Psoas muscle (tissue), 8 donors: ENCODE data around the gene VKORC1L1. TPM values are rescaled to one million over a fixed set of nuclear protein-coding genes. Genes with fewer than 3 reads are reported as not detected.

Experiments used
- ATAC-seq, 4 donors: fragments of 200-7000 bp; cut with Tn5 transposase; one replicate each; pipeline ENCODE4 v1.9.1; 2020; ENCODE audit warnings: moderate library complexity in 3 of 4, mild to moderate bottlenecking in 2 of 4
- DNase-seq, 2 donors: peaks; one replicate each; pipeline ENCODE4 v3.0.0-alpha.2; 2020
- H3K27ac ChIP-seq: fragments of 200-600 bp; one replicate; pipeline ENCODE4 v1.8.0; 2022
- H3K27me3 ChIP-seq, 3 donors: fragments of 200-600 bp in 1 of 3; one replicate each; pipeline versions ENCODE4 v1.6.1 to v1.8.0; 2013 to 2022; ENCODE audit warnings: low read length in 2 of 3, mild to moderate bottlenecking in 2 of 3, moderate library complexity in 1 of 3; ENCODE audit not compliant: insufficient read depth in 3 of 3
- H3K36me3 ChIP-seq, 2 donors: fragments of 200-600 bp in 1 of 2; one replicate each; pipeline versions ENCODE4 v1.6.1 to v1.8.0; 2013 to 2022; ENCODE audit warnings: low read depth in 1 of 2, mild to moderate bottlenecking in 1 of 2, moderate library complexity in 1 of 2; ENCODE audit not compliant: insufficient read depth in 1 of 2
- H3K4me1 ChIP-seq: fragments of 200-600 bp; one replicate; pipeline ENCODE4 v1.8.0; 2022
- H3K4me3 ChIP-seq: fragments of 200-600 bp; one replicate; pipeline ENCODE4 v1.8.0; 2022; ENCODE audit warnings: mild to moderate bottlenecking
- H3K9me3 ChIP-seq: fragments of 200-600 bp; one replicate; pipeline ENCODE4 v1.8.0; 2022
- CTCF ChIP-seq: fragments of 200-600 bp; IDR thresholded peaks from one replicate; pipeline ENCODE4 v1.8.0; 2022; ENCODE audit warnings: antibody characterized with exemption
- WGBS, 3 donors: extraction: QIAGEN DNeasy Blood & Tissue Kit; methylation state at CpG; one replicate each; pipeline versions ENCODE4 v1.1.6 to v1.1.7; 2013; 5-methylcytosine and 5-hydroxymethylcytosine counted together
- intact Hi-C, 2 donors: fragments of 100-400 bp; cut with DNase I; formaldehyde crosslinking; loops; one replicate each; pipeline versions ENCODE4 v1.11.0 to v1.14.2; 2022
- polyA plus RNA-seq, 3 donors: library from polyadenylated mRNA; stranded (reverse); fragments of 200-250 nt; gene quantifications; one replicate each; pipeline ENCODE4 v1.2.3, GENCODE V29; 2013
- total RNA-seq, 4 donors: library from RNA; stranded (reverse); fragmentation: NEBNext Ultra II Directional in 2 of 4; extraction: Animal tissue kit (Norgen Biotek cat#: 25700) in 2 of 4; gene quantifications; one replicate each; pipeline versions ENCODE4 v1.2.1 to v1.2.4, GENCODE V29; 2021 to 2023
- donor health status: healthy with polysubstance abuse.
- donor health status: DM: no; HTN: no; CAD: no; lungs with moderate emphysema.
- donor health status: Bipolar disorder and iron deficiency.
- donor health status: healthy.
- donor health status: DM: yes; HTN: yes; CAD: no.
- donor health status: DM: no; HTN: no; CAD: no.
- donor health status: DM: no; HTN: no; CAD: no.
- donor health status: DM: yes; HTN: yes; CAD: no.

The VKORC1L1 gene
- total and polyA plus RNA-seq, 7 donors: 9.9 to 24.4 (median 19.4) TPM

GRCh38 chr7:65915921-65916657 is 43.2 kb downstream of the VKORC1L1 start:
- WGBS, 3 donors: 93 to 96% (median 94%) methylated on average over 8 of the region's 8 CpGs
- TF ChIP-seq CTCF: no peak
- no peaks in the 10 kb centered on the region for H3K27me3 ChIP-seq
- no peak for ATAC-seq
- no peaks in the 10 kb centered on the region for H3K4me1 ChIP-seq
- no peak overlapping the region for H3K27ac ChIP-seq
- intact Hi-C loops: no loop called here
- H3K36me3 ChIP-seq: no peaks in the 10 kb centered on the region
- H3K4me3 ChIP-seq: no peak overlapping the region
- no peaks in the 10 kb centered on the region for H3K9me3 ChIP-seq
- no peak for DNase-seq

- WGBS, 3 donors: 89 to 94% (median 94%) methylated on average over 4 of the region's 4 CpGs
- DNase-seq: no peak
These were observed 50.4 kb downstream of the VKORC1L1 start for GRCh38 chr7:65923316-65923715.

GRCh38 chr7:65924193-65924592 is 51.3 kb downstream of the VKORC1L1 start:
- WGBS, 3 donors: 54 to 84% (median 65%) methylated on average over 4 of the region's 4 CpGs
- Histone ChIP-seq H3K9me3 (no peaks in the 10 kb centered on the region), H3K27ac (no peak overlapping the region), H3K4me3 (no peak overlapping the region), H3K27me3 (no peaks in the 10 kb centered on the region), H3K36me3 (no peaks in the 10 kb centered on the region), H3K4me1 (peaks cover 9% of the 10 kb centered on the region)
- ATAC-seq (no peak), DNase-seq (no peak)
- intact Hi-C loops: loop anchor here (5.0 kb wide), 2 partner anchors 42 to 112 kb away; no protein-coding TSS in a partner anchor
- TF ChIP-seq CTCF: no peak

More at GRCh38 chr7:65923316-65923715, 50.4 kb downstream of the VKORC1L1 start:
- peaks cover 9% of the 10 kb centered on the region for H3K4me1 ChIP-seq
- H3K9me3 ChIP-seq: no peaks in the 10 kb centered on the region
- no peak overlapping the region for H3K4me3 ChIP-seq
- intact Hi-C loops: loop anchor here (5.0 kb wide), 2 partner anchors 41 to 111 kb away; no protein-coding TSS in a partner anchor
- H3K27ac ChIP-seq: no peak overlapping the region
- H3K36me3 ChIP-seq: no peaks in the 10 kb centered on the region
- H3K27me3 ChIP-seq: no peaks in the 10 kb centered on the region
- ATAC-seq: no peak
- no peak for TF ChIP-seq CTCF

- no peak overlapping the region for H3K4me3 ChIP-seq
- TF ChIP-seq CTCF: no peak
- DNase-seq (no peak), ATAC-seq (no peak)
- H3K36me3 ChIP-seq: no peaks in the 10 kb centered on the region
- H3K27ac ChIP-seq: no peak overlapping the region
- H3K27me3 ChIP-seq: no peaks in the 10 kb centered on the region
- 85 to 90% (median 88%) methylated on average over 3 of the region's 3 CpGs for WGBS, 3 donors
- H3K9me3 ChIP-seq: no peaks in the 10 kb centered on the region
- peaks cover 9% of the 10 kb centered on the region for H3K4me1 ChIP-seq
- intact Hi-C loops: no loop called here
These were observed 52.2 kb downstream of the VKORC1L1 start for GRCh38 chr7:65925040-65925439.

- DNase-seq (no peak), ATAC-seq (no peak)
- intact Hi-C loops: no loop called here
- Histone ChIP-seq H3K27ac (no peak overlapping the region), H3K36me3 (no peaks in the 10 kb centered on the region), H3K27me3 (no peaks in the 10 kb centered on the region), H3K4me3 (no peak overlapping the region), H3K9me3 (no peaks in the 10 kb centered on the region), H3K4me1 (peaks cover 11% of the 10 kb centered on the region)
- TF ChIP-seq CTCF: no peak
These were observed 53.7 kb downstream of the VKORC1L1 start for GRCh38 chr7:65926588-65926987.
